DMS53 treated with DMSO at 0.1 percent for 48 hours (cell line): ENCODE results near the gene IL18BP.

Experiments used
- DNase-seq: peaks from one replicate; lab custom pipeline; 2025; ENCODE audit not compliant: unreplicated experiment; lab: John Stamatoyannopoulos, UW

IL18BP gene

GRCh38 chr11:71996517-71996916, 2.2 kb upstream of the IL18BP start:
- no peak for DNase-seq

GRCh38 chr11:71996946-71997345, 1.8 kb upstream of the IL18BP start:
- no peak for DNase-seq

DNA sequence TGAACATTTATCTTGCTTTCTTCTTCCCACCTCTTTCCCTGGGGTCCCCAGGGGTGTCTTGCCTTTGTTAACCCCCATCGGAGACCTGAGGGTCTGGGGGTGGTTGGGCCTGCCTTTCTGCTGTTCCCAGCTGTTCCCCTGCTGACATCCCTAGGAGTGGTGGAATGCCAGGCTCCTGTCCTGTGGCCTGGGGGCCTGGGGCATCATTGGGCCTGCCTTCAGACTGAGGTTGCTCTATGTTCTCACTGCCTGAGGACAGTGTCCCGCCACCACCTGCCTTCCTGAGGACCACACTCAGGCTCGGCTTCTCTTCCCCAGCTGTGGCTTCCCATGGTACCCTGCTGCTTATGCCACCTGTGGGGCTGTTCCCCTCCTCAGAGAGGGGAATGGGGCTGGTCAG, 1.1 kb upstream of the IL18BP start:
- DNase-seq = no peak

GRCh38 chr11:71998061-71998460, 648 bp upstream of the IL18BP start:
- no peak for DNase-seq

DNA sequence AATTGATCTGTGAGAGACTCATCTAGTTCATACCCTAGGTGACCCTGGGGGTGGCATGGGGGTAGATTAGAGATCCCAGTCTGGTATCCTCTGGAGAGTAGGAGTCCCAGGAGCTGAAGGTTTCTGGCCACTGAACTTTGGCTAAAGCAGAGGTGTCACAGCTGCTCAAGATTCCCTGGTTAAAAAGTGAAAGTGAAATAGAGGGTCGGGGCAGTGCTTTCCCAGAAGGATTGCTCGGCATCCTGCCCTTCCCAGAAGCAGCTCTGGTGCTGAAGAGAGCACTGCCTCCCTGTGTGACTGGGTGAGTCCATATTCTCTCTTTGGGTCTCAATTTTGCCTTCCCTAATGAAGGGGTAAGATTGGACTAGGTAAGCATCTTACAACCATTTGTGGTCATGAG, 653 bp downstream of the IL18BP start:
- no peak for DNase-seq

DNA sequence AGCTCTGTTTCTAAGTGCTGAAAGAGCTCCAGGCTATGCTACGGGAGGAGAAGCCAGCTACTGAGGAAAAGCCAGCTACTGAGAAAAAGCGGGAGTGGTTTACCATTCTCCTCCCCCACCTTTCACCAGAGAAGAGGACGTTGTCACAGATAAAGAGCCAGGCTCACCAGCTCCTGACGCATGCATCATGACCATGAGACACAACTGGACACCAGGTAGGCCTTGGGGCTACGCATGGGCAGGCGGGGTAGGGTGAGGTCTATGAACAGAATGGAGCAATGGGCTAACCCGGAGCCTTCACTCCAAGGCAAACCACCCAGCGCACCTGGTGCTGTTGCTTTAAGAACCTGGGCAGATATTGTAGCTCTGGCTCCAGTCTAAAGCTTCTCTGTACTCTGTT, 1.1 kb downstream of the IL18BP start:
- no peak for DNase-seq

DNA sequence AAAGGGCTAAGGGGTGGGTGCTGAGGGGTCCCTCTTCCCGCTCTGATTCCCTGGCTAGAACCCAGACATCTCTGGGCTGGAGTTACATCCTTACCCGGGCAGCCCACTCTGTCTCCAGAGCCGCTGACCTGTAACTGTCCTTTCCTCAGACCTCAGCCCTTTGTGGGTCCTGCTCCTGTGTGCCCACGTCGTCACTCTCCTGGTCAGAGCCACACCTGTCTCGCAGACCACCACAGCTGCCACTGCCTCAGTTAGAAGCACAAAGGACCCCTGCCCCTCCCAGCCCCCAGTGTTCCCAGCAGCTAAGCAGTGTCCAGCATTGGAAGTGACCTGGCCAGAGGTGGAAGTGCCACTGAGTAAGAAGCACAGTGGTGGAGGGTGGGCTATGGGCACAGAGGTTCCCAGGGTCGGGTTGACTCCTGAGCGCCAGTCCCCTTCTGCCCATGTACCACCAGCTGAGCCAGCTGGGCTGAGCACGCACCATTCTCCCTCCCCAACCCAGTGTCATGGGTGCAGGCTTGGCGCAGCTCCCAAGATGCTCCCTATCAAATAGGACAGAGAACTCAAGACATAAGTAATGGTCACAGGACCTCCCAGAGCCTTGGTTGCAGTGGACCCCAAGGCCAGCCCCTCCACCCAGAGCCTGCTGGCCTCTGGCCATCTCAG, 1.6 kb downstream of the IL18BP start:
- no peak for DNase-seq

GRCh38 chr11:72001285-72001684, 2.6 kb downstream of the IL18BP start:
- no peak for DNase-seq

- no peak for DNase-seq
Measured at GRCh38 chr11:72001834-72002591, 3.3 kb downstream of the IL18BP start.

DNA sequence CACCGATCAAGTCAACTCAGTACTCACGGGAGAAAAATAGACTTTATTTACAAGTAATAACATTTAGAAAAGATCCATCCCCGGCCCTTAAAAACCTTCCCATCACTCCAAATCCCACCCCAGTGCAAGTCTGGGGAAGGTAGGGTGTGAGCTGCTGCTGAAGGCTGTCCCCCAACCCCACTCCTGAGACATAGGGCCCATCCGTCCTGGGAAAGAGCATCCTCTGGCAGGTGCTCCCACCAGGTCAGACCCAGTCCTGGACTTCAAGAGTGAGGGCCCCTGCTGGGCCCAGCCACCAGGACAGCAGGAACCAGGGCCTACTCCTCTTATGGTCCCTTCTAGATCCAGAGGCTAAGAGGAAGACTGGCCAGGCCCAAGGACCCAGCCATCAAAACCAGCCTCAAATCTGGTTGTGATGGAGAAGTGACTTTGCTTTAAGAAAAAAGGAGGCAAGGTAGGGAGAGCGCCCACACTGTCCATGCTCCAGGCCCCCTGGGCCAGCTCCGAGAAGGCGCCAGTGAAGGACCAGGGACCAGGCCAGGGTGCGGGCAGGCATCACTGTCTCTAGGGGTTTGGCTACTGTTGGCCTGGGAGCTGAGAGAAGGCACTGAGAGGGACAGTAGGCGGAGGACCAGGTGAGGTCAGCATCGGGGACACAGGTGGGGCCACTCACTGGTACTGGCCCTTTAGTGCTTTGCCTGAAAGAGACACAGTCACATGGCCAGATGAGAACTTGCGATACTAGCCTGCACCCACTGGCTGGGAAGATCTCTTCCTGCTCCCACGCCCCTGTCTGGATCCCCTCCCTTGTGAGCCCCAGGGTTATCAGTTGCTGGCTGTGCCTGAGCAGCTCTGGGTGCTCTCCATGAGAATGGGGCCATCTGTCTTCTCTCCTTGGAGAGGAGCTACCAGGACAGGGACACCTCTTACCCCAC, 4.4 kb downstream of the IL18BP start:
- DNase-seq = no peak

GRCh38 chr11:72003776-72004171, 5.1 kb downstream of the IL18BP start:
- no peak for DNase-seq

GRCh38 chr11:72004515-72005346, 6.0 kb downstream of the IL18BP start:
- DNase-seq = no peak

GRCh38 chr11:72005347-72006260, 6.9 kb downstream of the IL18BP start:
- DNase-seq = no peak

GRCh38 chr11:72006309-72007088, 7.8 kb downstream of the IL18BP start:
- DNase-seq = no peak

DNA sequence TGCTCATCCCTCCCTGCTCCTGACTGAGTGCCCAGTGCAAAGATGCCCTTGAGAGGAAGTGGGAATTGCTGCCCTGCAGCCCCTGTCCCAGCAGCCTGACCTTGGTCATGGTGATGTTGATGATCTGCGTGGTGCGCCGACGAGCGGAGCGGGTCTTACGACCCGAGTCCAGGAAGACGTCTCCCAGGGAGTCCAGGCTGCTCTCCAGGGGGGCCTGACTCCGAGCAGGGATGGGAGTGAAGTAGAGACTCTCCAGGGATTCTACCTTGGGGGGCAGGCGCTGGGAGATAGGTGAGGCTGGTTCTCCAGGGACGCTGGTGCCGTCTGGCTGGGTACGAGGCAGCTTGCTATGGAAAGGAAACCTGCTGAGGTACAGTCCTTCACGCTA, 8.4 kb downstream of the IL18BP start:
- DNase-seq = no peak

GRCh38 chr11:72007587-72007986, 8.9 kb downstream of the IL18BP start:
- no peak for DNase-seq

DNA sequence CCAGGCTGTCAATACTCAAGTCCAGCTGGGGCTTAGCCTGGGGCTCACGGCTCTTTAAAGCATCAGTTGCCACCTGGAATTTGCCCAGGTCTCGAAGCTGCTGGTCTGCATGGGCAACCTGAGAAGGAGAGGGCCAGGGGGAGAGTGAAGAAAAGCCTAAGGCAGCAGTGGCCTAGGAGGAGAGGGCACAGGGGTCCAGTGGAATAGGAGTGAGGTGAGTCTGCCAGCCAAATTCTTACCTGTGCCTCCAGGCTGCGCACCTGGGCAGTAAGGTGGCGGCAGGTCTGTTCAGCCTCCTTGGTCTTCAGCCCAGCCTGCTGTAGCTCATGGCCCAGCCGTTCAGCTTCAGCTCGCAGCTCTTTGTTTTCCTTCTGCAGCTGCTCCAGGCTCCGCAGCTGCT, 10.0 kb downstream of the IL18BP start:
- DNase-seq = no peak

GRCh38 chr11:72009156-72009555, 10.4 kb downstream of the IL18BP start:
- no peak for DNase-seq
